ENCODE data around the gene P4HB. TPM values are rescaled to one million over a fixed set of nuclear protein-coding genes. Genes with fewer than 3 reads are reported as not detected.

P4HB gene
- polyA plus RNA-seq, 1 of the 3 experiments (the other 2 are of a cell fraction), result 165 TPM

DNA sequence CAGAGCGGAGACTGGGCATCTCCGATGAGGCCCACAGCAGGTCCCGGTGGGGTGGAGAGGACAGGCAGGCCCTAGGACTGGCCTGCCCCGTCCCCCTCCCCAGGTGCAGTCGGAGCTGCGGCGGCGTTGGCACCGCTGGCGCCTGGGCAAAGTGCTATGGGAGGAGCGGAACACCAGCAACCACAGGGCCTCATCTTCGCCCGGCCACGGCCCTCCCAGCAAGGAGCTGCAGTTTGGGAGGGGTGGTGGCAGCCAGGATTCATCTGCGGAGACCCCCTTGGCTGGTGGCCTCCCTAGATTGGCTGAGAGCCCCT lies 47.0 kb downstream of the P4HB start:
- no peak for DNase-seq
- peaks cover 0 to 38% of the 10 kb centered on the region in 2 experiments; a peak in 1 of 4 replicates for H3K4me1 ChIP-seq (ENCODE audit: control insufficient read depth in 1 of 2, insufficient read depth in 2 of 2, low read depth in 1 of 2, low read length in 1 of 2)
- H3K4me2 ChIP-seq, result no peak overlapping the region
- WGBS (ENCODE audit: low lambda C conversion rate), result 86% methylated on average over 13 of the region's 15 CpGs
- ChIA-PET POLR2A (no interaction called here), CTCF (interaction anchor here (0.7 to 2.2 kb wide), 10 partner anchors 8 to 82 kb away, joined by 3 to 10 read pairs (median 3); partner anchors contain the start of gene MCRIP1)
- H3K79me2 ChIP-seq (ENCODE audit: insufficient read depth), result no peaks in the 10 kb centered on the region
- no peak overlapping the region for H2AFZ ChIP-seq (ENCODE audit: low read depth)
- H3K27ac ChIP-seq (ENCODE audit: low read depth in 2 of 2, low read length in 1 of 2), result no peak overlapping the region
- no peaks in the 10 kb centered on the region for H3F3A ChIP-seq (replicated peaks; ENCODE audit: insufficient read depth)
- H3K9ac ChIP-seq, result no peak overlapping the region
- H3K36me3 ChIP-seq (replicated peaks in 1 of 2; ENCODE audit: control insufficient read depth in 1 of 2, insufficient read depth in 2 of 2, low read length in 1 of 2), result no peaks in the 10 kb centered on the region
- H3K27me3 ChIP-seq (ENCODE audit: insufficient read depth), result peaks cover 28% of the 10 kb centered on the region
- TF ChIP-seq TAF1 (IDR thresholded peaks at IDR 0.05; ENCODE audit: borderline replicate concordance, low read depth, low read length) (no peak), RFX5 (IDR thresholded peaks at IDR 0.05; ENCODE audit: low read length) (no peak), NRF1 (IDR thresholded peaks at IDR 0.05; ENCODE audit: low read depth, low read length) (no peak), TCF12 (IDR thresholded peaks at IDR 0.05) (no peak), POLR2AphosphoS5 (IDR thresholded peaks at IDR 0.05; ENCODE audit: low read depth, low read length) (no peak), RXRA (IDR thresholded peaks at IDR 0.05; ENCODE audit: borderline replicate concordance, low read depth) (no peak)
- TF ChIP-seq, protein P1, sequence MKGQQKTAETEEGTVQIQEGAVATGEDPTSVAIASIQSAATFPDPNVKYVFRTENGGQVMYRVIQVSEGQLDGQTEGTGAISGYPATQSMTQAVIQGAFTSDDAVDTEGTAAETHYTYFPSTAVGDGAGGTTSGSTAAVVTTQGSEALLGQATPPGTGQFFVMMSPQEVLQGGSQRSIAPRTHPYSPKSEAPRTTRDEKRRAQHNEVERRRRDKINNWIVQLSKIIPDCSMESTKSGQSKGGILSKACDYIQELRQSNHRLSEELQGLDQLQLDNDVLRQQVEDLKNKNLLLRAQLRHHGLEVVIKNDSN (IDR thresholded peaks at IDR 0.05; ENCODE audit: borderline replicate concordance, low read depth), result no peak
- TF ChIP-seq, protein P2, sequence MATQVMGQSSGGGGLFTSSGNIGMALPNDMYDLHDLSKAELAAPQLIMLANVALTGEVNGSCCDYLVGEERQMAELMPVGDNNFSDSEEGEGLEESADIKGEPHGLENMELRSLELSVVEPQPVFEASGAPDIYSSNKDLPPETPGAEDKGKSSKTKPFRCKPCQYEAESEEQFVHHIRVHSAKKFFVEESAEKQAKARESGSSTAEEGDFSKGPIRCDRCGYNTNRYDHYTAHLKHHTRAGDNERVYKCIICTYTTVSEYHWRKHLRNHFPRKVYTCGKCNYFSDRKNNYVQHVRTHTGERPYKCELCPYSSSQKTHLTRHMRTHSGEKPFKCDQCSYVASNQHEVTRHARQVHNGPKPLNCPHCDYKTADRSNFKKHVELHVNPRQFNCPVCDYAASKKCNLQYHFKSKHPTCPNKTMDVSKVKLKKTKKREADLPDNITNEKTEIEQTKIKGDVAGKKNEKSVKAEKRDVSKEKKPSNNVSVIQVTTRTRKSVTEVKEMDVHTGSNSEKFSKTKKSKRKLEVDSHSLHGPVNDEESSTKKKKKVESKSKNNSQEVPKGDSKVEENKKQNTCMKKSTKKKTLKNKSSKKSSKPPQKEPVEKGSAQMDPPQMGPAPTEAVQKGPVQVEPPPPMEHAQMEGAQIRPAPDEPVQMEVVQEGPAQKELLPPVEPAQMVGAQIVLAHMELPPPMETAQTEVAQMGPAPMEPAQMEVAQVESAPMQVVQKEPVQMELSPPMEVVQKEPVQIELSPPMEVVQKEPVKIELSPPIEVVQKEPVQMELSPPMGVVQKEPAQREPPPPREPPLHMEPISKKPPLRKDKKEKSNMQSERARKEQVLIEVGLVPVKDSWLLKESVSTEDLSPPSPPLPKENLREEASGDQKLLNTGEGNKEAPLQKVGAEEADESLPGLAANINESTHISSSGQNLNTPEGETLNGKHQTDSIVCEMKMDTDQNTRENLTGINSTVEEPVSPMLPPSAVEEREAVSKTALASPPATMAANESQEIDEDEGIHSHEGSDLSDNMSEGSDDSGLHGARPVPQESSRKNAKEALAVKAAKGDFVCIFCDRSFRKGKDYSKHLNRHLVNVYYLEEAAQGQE (IDR thresholded peaks at IDR 0.05; ENCODE audit: low read depth, low read length), result no peak
- TF ChIP-seq, protein P3, sequence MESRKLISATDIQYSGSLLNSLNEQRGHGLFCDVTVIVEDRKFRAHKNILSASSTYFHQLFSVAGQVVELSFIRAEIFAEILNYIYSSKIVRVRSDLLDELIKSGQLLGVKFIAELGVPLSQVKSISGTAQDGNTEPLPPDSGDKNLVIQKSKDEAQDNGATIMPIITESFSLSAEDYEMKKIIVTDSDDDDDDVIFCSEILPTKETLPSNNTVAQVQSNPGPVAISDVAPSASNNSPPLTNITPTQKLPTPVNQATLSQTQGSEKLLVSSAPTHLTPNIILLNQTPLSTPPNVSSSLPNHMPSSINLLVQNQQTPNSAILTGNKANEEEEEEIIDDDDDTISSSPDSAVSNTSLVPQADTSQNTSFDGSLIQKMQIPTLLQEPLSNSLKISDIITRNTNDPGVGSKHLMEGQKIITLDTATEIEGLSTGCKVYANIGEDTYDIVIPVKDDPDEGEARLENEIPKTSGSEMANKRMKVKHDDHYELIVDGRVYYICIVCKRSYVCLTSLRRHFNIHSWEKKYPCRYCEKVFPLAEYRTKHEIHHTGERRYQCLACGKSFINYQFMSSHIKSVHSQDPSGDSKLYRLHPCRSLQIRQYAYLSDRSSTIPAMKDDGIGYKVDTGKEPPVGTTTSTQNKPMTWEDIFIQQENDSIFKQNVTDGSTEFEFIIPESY (IDR thresholded peaks at IDR 0.05; ENCODE audit: borderline replicate concordance, low read depth), result no peak
- no peaks in the 10 kb centered on the region for H3K9me3 ChIP-seq
- no peaks in the 10 kb centered on the region for H4K20me1 ChIP-seq (ENCODE audit: insufficient read depth)
- no peaks in the 10 kb centered on the region for H3K9me2 ChIP-seq
- H3K4me3 ChIP-seq (ENCODE audit: low read depth in 2 of 2, low read length in 1 of 2), result no peak overlapping the region

Measured in SK-N-SH (cell line).